K562 (cell line): ENCODE measurements around the gene PIK3CB. TPM values are rescaled to one million over a fixed set of nuclear protein-coding genes. Genes with fewer than 3 reads are reported as not detected.

ENCODE experiments used
- ATAC-seq: fragments of 200-7000 bp; cut with Tn5 transposase; 3 replicates; pipeline ENCODE4 v1.9.1; 2020; ENCODE audit warnings: moderate library complexity
- BruUV-seq: library from RNA; stranded (reverse); fragments of 400-500 nt; replicated peaks from 2 replicates; lab custom pipeline; 2021; lab: Mats Ljungman, UMichigan
- CTCF ChIA-PET: fragments of 300-600 bp; formaldehyde crosslinking; extraction: SDS; loops from one replicate; lab custom pipeline; 2021; ENCODE audit warnings: low intra/inter-chr PET ratio; lab: Yijun Ruan, JAX
- POLR2A ChIA-PET: fragments of 300-600, 350-650 bp; sonication (Branson Sonifier 250); formaldehyde crosslinking; extraction: SDS; loops from one replicate; lab custom pipeline; 2021; ENCODE audit warnings: antibody characterized with exemption, inconsistent platforms; lab: Yijun Ruan, JAX
- DNase-seq, 4 experiments: peaks; one replicate each; pipeline versions ENCODE4 v3.0.0 to v3.0.0-alpha.2; 2011 to 2018; ENCODE audit warnings: low spot score in 3 of 4, mixed read lengths in 3 of 4; ENCODE audit errors: extremely low read depth in 1 of 4
- FAIRE-seq: peaks from 2 replicates; lab custom pipeline; 2011; peaks lifted over from hg19 to GRCh38; lab: Jason Lieb, UNC
- H2AFZ ChIP-seq: 2 replicates; pipeline ENCODE4 v1.6.0; 2011; ENCODE audit warnings: low read depth, low read length, control low read depth, inconsistent platforms
- H3K27ac ChIP-seq: fragments of 200-600 bp; 3 replicates; pipeline ENCODE4 v1.8.0; 2011; ENCODE audit warnings: low read depth, mild to moderate bottlenecking, control low read depth, inconsistent platforms, low read length, moderate library complexity, mixed read lengths; ENCODE audit errors: extremely low read depth
- H3K27me3 ChIP-seq, 2 experiments: fragments of 300-600 bp in 1 of 2; 2 replicates in 1 of 2; 3 replicates in 1 of 2; pipeline versions ENCODE4 v1.6.0 to v1.8.0; 2011; ENCODE audit warnings: inconsistent platforms in 2 of 2, low read length in 2 of 2, mild to moderate bottlenecking in 1 of 2, mixed read lengths in 1 of 2, moderate library complexity in 1 of 2; ENCODE audit not compliant: control insufficient read depth in 2 of 2, insufficient read depth in 2 of 2
- H3K36me3 ChIP-seq: fragments of 300-600 bp; 3 replicates; pipeline ENCODE4 v1.8.0; 2011; ENCODE audit warnings: mild to moderate bottlenecking, low read length, inconsistent platforms; ENCODE audit not compliant: control insufficient read depth, insufficient read depth
- H3K4me1 ChIP-seq, 2 experiments: fragments of 200-600 bp in 1 of 2; replicated peaks in 1 of 2; 2 replicates in 1 of 2; 3 replicates in 1 of 2; pipeline versions ENCODE4 v1.5.1 to v1.8.0; 2011; ENCODE audit warnings: inconsistent platforms in 2 of 2, low read length in 2 of 2, mild to moderate bottlenecking in 1 of 2, mixed read lengths in 1 of 2, moderate library complexity in 1 of 2; ENCODE audit not compliant: control insufficient read depth in 2 of 2, insufficient read depth in 2 of 2
- H3K4me2 ChIP-seq: 2 replicates; pipeline ENCODE4 v1.6.1; 2011; ENCODE audit warnings: low read length, control low read depth, inconsistent platforms, mixed read lengths; ENCODE audit not compliant: insufficient read depth
- H3K4me3 ChIP-seq: fragments of 200-600 bp; sonication (generic), shearing (Covaris generic); 2 replicates; pipeline ENCODE4 v1.5.1; 2016; ENCODE audit warnings: control low read depth, inconsistent platforms
- H3K79me2 ChIP-seq: fragments of 200-600 bp; 3 replicates; pipeline ENCODE4 v1.8.0; 2011; ENCODE audit warnings: low read length, inconsistent platforms; ENCODE audit not compliant: control insufficient read depth, insufficient read depth
- H3K9ac ChIP-seq, 2 experiments: 2 replicates each; pipeline versions ENCODE4 v1.6.0 to v1.6.1; 2011; ENCODE audit warnings: low read depth in 2 of 2, low read length in 2 of 2, control low read depth in 1 of 2, inconsistent platforms in 1 of 2, mild to moderate bottlenecking in 1 of 2, mixed read lengths in 1 of 2; ENCODE audit not compliant: insufficient read depth in 1 of 2
- H3K9me1 ChIP-seq: one replicate; pipeline ENCODE4 v1.6.0; 2011; ENCODE audit warnings: inconsistent platforms, mild to moderate bottlenecking, low read length, moderate library complexity; ENCODE audit not compliant: control insufficient read depth, insufficient read depth
- H3K9me3 ChIP-seq: replicated peaks from 2 replicates; pipeline ENCODE4 v1.5.1; 2011; ENCODE audit warnings: low read depth, low read length, inconsistent platforms; ENCODE audit not compliant: control insufficient read depth, insufficient read depth
- H4K20me1 ChIP-seq: replicated peaks from 2 replicates; pipeline ENCODE4 v1.6.1; 2011; ENCODE audit warnings: low read length, inconsistent platforms, mixed read lengths; ENCODE audit not compliant: control insufficient read depth, insufficient read depth
- ARID1B ChIP-seq: fragments of 450-650 bp; IDR thresholded peaks from 2 replicates; pipeline ENCODE4 v1.6.1; 2016; ENCODE audit warnings: antibody characterized with exemption, mild to moderate bottlenecking, inconsistent platforms
- DDX20 ChIP-seq: fragments of 450-650 bp; IDR thresholded peaks from 2 replicates; pipeline ENCODE4 v1.6.1; 2016; ENCODE audit warnings: missing genetic modification characterization, low read depth, mild to moderate bottlenecking, missing compliant biosample characterization, moderate library complexity
- DPF2 ChIP-seq: fragments of 450-650 bp; IDR thresholded peaks from 2 replicates; pipeline ENCODE4 v1.6.1; 2016
- ESRRB ChIP-seq: fragments of 250-450 bp; sonication (Bioruptor Pico); IDR thresholded peaks from 2 replicates; pipeline ENCODE4 v1.5.0; 2020; ENCODE audit warnings: mild to moderate bottlenecking, moderate library complexity, borderline replicate concordance
- GABPB2 ChIP-seq: fragments of 250-450 bp; sonication (Bioruptor Pico); conservative IDR thresholded peaks from 2 replicates; pipeline ENCODE4 v1.5.1; 2021; ENCODE audit warnings: mild to moderate bottlenecking
- HNRNPL ChIP-seq: fragments of 200-400 bp; formaldehyde crosslinking; IDR thresholded peaks from 2 replicates; pipeline ENCODE4 v1.6.1; 2017; ENCODE audit warnings: low read depth, mild to moderate bottlenecking, low read length
- KDM2B ChIP-seq: fragments of 250-450 bp; sonication (Bioruptor Pico); IDR thresholded peaks from 2 replicates; pipeline ENCODE4 v1.8.0; 2021; ENCODE audit warnings: mild to moderate bottlenecking, moderate library complexity
- LEF1 ChIP-seq: fragments of 450-650 bp; IDR thresholded peaks from 2 replicates; pipeline ENCODE4 v1.6.1; 2016; ENCODE audit warnings: mild to moderate bottlenecking
- PRPF4 ChIP-seq: fragments of 200-400 bp; formaldehyde crosslinking; IDR thresholded peaks from one replicate; pipeline ENCODE4 v1.6.1; 2017; ENCODE audit warnings: low read length, low read depth, mild to moderate bottlenecking; ENCODE audit not compliant: insufficient read depth, poor library complexity, severe bottlenecking
- SMAD1 ChIP-seq: fragments of 150-350 bp; IDR thresholded peaks from 2 replicates; pipeline ENCODE4 v1.6.1; 2014; ENCODE audit warnings: low read length, low read depth; ENCODE audit not compliant: partially characterized antibody
- YY1 ChIP-seq, 3 experiments: IDR thresholded peaks; 2 replicates each; pipeline ENCODE4 v1.6.1; 2011; ENCODE audit warnings: low read length in 2 of 3, mild to moderate bottlenecking in 2 of 3, moderate library complexity in 2 of 3, borderline replicate concordance in 1 of 3, control low read depth in 1 of 3, low read depth in 1 of 3; ENCODE audit not compliant: insufficient read depth in 3 of 3, insufficient replicate concordance in 2 of 3, control insufficient read depth in 1 of 3, insufficient read length in 1 of 3; ENCODE audit errors: extremely low read depth in 1 of 3
- ZNF140 ChIP-seq: fragments of 250-450 bp; sonication (Bioruptor Pico); IDR thresholded peaks from 2 replicates; pipeline ENCODE4 v1.8.0; 2021; ENCODE audit warnings: moderate library complexity, mild to moderate bottlenecking, inconsistent platforms
- ZNF449 ChIP-seq: fragments of 250-450 bp; sonication (Bioruptor Pico); IDR thresholded peaks from 2 replicates; pipeline ENCODE4 v1.8.0; 2022; ENCODE audit warnings: moderate library complexity, mild to moderate bottlenecking, inconsistent platforms
- ZNF668 ChIP-seq: fragments of 250-450 bp; sonication (Bioruptor Pico); IDR thresholded peaks from 2 replicates; pipeline ENCODE4 v1.8.0; 2022; ENCODE audit warnings: mild to moderate bottlenecking, inconsistent platforms
- ZSCAN32 ChIP-seq: fragments of 450-650 bp; formaldehyde crosslinking; IDR thresholded peaks from 2 replicates; pipeline ENCODE4 v1.4.0; 2020; ENCODE audit warnings: mild to moderate bottlenecking, moderate library complexity
- WGBS: fragments of 100-300 bp; shearing (Covaris generic); methylation state at CpG from one replicate; pipeline ENCODE4 v1.1.6; 2016; ENCODE audit warnings: low coverage, mixed read lengths; ENCODE audit not compliant: insufficient coverage; ENCODE audit errors: missing lambda C conversion rate; 5-methylcytosine and 5-hydroxymethylcytosine counted together
- in situ Hi-C: fragments of 300-500 bp; cut with MboI; formaldehyde crosslinking; loops from 4 replicates; pipeline ENCODE4 v1.15.0; 2018; ENCODE audit warnings: inconsistent platforms, mixed read lengths
- intact Hi-C: fragments of 100-400 bp; cut with micrococcal nuclease; formaldehyde crosslinking; loops from 2 replicates; pipeline ENCODE4 v1.14.2; 2022
- polyA plus RNA-seq, 8 experiments: library from polyadenylated mRNA; depleted of rRNA in 4 of 8; stranded (reverse) in 5 of 8; unstranded in 3 of 8; fragments of >200 nt; fragmentation: Nextera tagmentation in 2 of 8; fragmentation: Illumina TruSeq in 1 of 8; extraction: Ambion mirVana in 2 of 8; extraction: Trizol in 1 of 8; gene quantifications; 2 replicates each; pipeline versions ENCODE4 v1.2.1 to v1.2.3, GENCODE V29; 2011 to 2014; ENCODE audit warnings: inconsistent platforms in 1 of 8, missing spikeins in 1 of 8
- total RNA-seq, 7 experiments: library from RNA; depleted of rRNA in 6 of 7; stranded (reverse); fragments of >200 nt in 6 of 7; fragmentation: Illumina TruSeq in 2 of 7; extraction: Trizol in 2 of 7; gene quantifications; 2 replicates each; pipeline versions ENCODE4 v1.2.1 to v1.2.3, GENCODE V29; 2011 to 2021; ENCODE audit warnings: low replicate concordance in 1 of 7
- TF ChIP-seq, protein P1 (sequence below): sonication (generic); formaldehyde crosslinking; IDR thresholded peaks from 2 replicates; pipeline ENCODE4 v1.8.0; 2023; ENCODE audit warnings: mild to moderate bottlenecking, missing genetic modification reagents

Gene PIK3CB
- total and polyA plus RNA-seq, 9 of the 15 experiments (the other 6 are each of a cell fraction or from before 2014, with no cell fraction given) = 15.3 to 62.6 (median 28.3) TPM

DNA sequence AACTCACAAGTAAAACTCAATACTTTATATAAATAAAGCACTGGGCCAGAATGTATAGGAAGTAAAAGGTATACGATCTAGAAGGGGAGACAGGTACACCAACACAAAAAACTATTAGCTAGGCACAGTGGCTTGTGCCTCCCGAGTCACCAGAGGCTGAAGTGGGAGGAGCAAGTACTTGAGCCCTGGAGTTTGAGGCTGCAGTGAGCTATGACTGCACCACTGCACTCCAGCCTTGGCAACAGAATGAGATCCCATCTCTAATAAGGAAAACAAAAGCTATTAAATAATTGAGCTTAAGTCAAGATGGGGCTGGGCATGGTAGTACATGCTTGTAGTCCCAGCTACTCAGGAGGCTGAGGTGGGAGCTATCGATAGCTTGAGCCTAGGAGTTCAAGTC, 17.0 kb downstream of the PIK3CB start:
- Histone ChIP-seq H3K4me1 (peaks cover 0 to 3% of the 10 kb centered on the region in 2 experiments; a peak in 3 of 5 replicates), H3K27me3 (no peaks in the 10 kb centered on the region), H3K27ac (no peak overlapping the region), H3K9me3 (no peaks in the 10 kb centered on the region), H3K9me1 (no peaks in the 10 kb centered on the region), H3K79me2 (peaks cover 97% of the 10 kb centered on the region), H3K36me3 (peaks cover 57% of the 10 kb centered on the region), H3K4me3 (no peak overlapping the region), H3K4me2 (no peak overlapping the region), H3K9ac (no peak overlapping the region), H2AFZ (no peak overlapping the region), H4K20me1 (no peaks in the 10 kb centered on the region)
- BruUV-seq = no TSS peak
- POLR2A ChIA-PET = interaction anchor here (0.5 to 1.6 kb wide), 8 partner anchors 9 to 501 kb away, joined by 3 to 8 read pairs (median 4); partner anchors contain the start of gene PIK3CB
- FAIRE-seq = no peak
- 72% methylated on average over 3 of the region's 3 CpGs for WGBS
- peak; percentile 66 for ATAC-seq
- CTCF ChIA-PET = no interaction called here
- in situ Hi-C loops (no loop called here), intact Hi-C loops (no loop called here)
- DNase-seq = no peak
- TF ChIP-seq DDX20 = no peak
- TF ChIP-seq LEF1 = no peak
- no peak for TF ChIP-seq ZNF449 (CRISPR knock-in tag)
- TF ChIP-seq, protein P1, sequence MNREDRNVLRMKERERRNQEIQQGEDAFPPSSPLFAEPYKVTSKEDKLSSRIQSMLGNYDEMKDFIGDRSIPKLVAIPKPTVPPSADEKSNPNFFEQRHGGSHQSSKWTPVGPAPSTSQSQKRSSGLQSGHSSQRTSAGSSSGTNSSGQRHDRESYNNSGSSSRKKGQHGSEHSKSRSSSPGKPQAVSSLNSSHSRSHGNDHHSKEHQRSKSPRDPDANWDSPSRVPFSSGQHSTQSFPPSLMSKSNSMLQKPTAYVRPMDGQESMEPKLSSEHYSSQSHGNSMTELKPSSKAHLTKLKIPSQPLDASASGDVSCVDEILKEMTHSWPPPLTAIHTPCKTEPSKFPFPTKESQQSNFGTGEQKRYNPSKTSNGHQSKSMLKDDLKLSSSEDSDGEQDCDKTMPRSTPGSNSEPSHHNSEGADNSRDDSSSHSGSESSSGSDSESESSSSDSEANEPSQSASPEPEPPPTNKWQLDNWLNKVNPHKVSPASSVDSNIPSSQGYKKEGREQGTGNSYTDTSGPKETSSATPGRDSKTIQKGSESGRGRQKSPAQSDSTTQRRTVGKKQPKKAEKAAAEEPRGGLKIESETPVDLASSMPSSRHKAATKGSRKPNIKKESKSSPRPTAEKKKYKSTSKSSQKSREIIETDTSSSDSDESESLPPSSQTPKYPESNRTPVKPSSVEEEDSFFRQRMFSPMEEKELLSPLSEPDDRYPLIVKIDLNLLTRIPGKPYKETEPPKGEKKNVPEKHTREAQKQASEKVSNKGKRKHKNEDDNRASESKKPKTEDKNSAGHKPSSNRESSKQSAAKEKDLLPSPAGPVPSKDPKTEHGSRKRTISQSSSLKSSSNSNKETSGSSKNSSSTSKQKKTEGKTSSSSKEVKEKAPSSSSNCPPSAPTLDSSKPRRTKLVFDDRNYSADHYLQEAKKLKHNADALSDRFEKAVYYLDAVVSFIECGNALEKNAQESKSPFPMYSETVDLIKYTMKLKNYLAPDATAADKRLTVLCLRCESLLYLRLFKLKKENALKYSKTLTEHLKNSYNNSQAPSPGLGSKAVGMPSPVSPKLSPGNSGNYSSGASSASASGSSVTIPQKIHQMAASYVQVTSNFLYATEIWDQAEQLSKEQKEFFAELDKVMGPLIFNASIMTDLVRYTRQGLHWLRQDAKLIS (CRISPR knock-in tag) = no peak
- TF ChIP-seq ZNF668 (CRISPR knock-in tag) = no peak
- TF ChIP-seq DPF2 = no peak
- no peak for TF ChIP-seq PRPF4
- no peak for TF ChIP-seq ZNF140 (CRISPR knock-in tag)
- TF ChIP-seq HNRNPL = no peak
- no peak for TF ChIP-seq GABPB2 (CRISPR knock-in tag)
- TF ChIP-seq SMAD1 = no peak
- TF ChIP-seq KDM2B (CRISPR knock-in tag) = no peak
- no peak for TF ChIP-seq ARID1B
- no peak for TF ChIP-seq ESRRB
- no peak for TF ChIP-seq ZSCAN32
- no peak for TF ChIP-seq YY1 (IDR thresholded peaks at IDR 0.05; ENCODE audit: borderline replicate concordance in 1 of 3, control insufficient read depth in 1 of 3, extremely low read depth in 1 of 3, insufficient read depth in 3 of 3, insufficient read length in 1 of 3, insufficient replicate concordance in 2 of 3, low read depth in 1 of 3, low read length in 2 of 3)
